NCI-H446 (cell line): ENCODE results near the gene CDC42EP4.
"Not testable (repeated sequence)": the region's sequence is repeated elsewhere in the genome, so short reads cannot be mapped to it uniquely, and the experiment has no call there.

Experiments used
- DNase-seq, 2 experiments: peaks; one replicate each; lab custom pipeline; 2025; lab: John Stamatoyannopoulos, UW

Gene CDC42EP4

DNA sequence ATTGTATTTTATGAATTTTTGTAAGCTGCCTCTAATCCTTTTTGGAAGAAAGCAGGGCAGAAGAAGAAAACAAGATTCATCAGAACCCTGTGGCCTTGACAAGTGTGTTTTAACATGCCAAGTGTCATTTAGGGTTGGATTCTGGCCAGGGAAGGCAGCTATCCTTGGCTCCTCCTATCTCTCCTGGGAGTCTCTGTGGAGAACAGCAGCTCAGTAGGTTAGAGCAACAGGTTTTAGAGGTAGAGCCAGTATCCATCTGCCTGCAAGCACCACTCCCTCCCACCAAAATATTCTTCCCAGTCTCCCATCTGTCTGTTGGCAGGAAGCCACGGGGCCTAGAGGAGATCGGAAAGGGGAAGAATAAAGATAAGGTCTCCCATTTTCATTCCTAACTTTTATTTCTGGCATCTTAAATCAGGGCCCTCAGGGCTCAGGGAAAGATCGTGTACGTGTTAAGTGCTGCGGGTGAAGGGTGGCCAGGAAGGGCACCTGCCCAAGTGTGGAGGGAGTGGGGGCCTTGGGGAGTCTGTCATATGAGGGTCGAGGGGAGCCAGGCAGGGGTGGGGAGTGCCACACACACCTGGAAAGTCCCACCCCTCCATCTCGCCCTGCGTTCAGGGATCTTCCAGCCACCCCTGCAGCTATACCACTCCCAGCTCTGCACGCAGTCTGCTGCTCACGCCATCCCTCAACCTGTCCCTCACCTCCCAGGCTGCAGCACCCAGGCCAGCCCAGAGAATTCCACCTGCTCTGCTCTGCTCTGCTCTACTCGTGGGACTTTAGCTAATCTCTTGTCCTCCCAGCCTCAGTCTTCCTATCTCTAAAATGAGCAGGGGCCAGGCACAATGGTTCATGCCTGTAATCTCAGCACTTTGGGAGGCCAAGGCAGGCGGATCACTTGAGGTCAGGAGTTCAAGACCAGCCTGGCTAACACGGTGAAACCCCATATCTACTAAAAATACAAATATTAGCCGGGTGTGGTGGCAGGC lies 33.0 kb downstream of the CDC42EP4 start:
- peak; percentile 78 to 92 for DNase-seq

DNA sequence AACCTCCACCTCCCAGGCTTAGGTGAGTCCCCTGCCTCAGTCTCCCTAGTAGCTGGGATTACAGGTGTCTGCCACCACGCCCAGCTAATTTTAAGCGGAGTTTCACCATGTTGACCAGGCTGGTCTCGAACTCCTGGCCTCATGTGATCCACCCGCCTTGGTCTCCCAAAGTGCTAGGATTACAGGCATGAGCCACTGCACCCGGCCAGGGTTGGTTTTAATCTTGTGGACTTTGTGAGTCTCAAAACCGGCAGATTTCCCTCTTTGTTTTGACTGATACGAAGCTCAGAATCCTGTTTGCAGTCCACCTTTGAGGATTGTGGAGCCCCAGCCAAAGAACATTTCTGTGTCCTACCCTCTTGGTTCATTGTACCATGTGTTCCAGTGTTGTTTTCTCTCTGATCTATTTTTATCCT lies 33.7 kb downstream of the CDC42EP4 start:
- DNase-seq, result no peak

DNA sequence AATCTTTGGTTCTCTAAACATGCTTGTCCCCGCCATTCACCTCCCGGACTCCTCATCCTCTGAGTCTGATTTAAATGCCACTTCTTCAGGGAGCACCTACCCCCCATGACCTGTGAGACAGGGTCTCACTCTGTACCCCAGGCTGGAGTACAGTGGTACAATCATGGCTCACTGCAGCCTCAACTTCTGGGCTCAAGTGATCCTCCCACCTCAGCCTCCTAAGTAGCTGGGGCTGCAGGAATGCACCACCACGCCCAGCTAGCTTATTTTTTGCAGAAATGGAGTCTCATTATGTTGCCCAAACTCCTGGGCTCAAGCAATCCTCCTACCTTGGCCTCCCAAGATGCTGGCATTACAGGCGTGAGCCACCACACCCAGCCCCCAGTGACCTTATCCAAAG lies 37.3 kb downstream of the CDC42EP4 start:
- DNase-seq, result no peak

DNA sequence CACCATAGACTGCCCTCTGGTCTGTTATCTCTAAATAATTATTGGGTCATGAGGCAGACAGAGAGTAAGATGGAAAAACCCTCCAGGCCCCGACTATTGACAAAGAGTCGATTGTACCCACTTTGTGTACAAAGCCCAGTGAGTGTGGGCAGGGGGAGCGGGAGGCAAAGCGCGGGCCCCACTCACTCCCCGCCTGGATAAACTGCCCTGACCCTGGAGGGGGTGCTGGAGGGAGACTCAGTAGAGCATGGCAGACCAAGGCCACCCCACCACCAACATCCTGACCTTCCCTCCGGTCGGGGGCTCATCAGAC lies 38.9 kb downstream of the CDC42EP4 start:
- no peak for DNase-seq

DNA sequence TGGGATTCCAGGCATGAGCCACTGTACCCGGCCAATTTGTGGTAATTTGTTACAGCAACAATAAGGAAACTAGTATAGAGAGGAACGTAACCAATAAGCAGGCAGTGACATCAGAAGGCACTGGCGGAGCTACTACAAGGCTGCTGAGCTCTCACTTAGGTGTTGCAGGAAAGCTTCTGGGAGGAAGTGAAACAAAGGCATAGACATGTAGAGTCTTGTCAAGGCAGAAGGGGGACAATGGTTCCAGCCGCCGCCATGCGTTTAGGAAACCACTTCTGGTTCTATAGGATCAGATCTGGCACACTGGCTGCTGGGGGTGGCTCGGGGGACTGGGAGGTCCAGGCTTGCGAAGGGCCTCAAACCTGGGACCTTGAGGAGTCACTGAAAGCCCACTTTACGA lies 40.7 kb downstream of the CDC42EP4 start:
- DNase-seq, result no peak

DNA sequence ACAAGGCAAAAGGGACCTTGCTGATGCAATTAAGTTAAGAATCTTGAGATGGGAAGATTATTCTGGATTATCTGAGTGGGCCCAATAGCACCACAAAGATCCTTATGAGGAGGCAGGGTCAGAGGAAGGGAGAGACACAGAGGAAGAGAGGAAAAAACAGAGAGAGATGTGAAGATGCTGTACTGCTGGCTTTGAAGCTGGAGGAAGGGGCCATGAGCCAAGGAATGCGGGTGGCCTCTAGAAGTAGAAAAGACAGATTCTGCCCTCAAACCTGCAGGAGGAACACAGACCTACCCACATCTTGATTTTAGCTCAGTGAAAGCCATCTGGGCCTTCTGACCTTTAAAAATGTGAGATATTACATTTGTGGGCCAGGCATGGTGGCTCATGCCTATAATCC lies 42.0 kb downstream of the CDC42EP4 start:
- DNase-seq, result no peak

DNA sequence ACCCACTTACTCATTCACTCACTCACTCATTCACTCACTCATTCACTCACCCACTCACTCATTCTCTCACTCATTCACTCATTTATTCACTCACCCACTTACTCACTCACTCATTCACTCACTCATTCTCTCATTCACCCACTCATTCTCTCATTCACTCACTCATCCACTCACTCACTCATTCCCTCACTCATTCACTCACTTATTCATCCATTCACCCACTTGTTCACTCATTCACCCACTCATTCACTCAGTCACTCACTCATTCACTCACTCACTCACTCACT lies 42.5 kb downstream of the CDC42EP4 start:
- DNase-seq, result no peak

DNA sequence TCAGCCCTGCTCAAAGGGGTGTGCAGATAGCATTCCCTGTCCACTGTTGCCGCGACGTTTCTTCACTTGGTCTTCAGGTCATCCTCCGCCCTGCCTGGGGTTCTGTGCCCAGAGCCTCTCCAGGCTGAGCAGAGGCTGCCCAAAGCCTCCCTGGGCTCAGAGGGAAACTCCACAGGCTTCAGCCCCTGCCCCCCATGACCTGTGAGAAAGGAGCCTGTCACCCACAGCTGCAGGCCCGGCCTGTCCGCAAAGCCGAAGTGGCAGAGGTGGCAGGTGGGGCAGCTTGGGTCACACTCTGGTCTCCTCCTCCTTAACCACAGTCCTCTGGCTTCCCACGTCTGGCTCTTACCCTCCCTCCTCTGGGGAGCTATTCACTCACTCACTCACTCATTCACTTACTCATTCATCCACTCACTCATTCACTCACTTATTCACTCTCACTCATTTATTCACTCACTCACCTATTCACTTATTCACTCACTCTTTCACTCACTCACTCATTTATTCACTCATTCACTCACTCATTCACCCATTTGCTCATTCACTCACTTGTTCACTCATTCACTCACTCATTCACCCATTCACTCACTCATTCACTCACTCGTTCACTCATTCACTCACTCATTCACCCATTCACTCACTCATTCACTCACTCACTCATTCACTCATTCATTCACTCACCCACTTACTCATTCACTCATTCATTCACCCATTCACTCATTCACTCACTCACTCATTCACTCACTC lies 43.0 kb downstream of the CDC42EP4 start:
- DNase-seq, result no peak

DNA sequence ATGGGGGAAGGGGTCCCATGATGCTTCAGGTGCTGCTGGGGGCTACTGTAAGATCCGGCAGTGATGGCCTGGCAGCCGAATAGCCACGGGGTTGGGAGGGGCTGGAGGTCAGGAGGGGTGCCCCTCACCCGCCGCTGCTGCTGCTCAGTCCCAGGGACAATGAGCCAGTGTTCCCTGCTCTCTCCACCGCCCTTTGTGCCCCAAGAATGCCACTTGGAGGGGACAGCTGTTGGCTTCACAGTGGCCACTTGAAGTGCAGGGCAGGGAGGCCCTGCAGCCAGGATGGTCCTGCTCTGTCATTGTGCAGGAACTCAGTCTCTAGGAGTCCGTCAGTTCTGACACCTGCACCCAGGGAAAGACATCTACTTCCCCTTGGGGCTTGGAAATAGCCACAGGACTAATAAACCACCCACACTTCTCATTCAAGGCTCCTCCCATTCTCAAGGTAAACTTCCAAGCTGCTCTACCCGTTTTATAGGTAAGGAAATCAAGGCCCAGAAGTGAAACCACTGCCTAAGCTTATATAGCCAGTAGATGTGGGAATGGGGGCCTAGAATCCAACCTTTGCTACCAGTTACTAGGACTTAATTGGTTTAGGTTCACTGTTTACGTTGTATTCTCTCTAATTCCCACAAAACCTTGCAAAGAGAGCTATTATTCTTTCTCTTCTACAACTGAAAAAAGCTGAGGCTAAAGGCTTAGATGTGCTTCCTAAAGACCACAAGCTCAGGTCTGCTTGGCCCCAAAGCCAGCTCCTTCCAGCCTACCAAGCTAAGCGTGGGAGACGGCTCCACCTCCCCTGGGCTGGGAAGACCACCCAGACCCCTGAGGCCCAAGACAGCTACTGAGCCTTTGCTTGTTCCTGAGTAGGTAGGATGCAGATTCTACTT lies 43.9 kb downstream of the CDC42EP4 start:
- DNase-seq, result no peak

DNA sequence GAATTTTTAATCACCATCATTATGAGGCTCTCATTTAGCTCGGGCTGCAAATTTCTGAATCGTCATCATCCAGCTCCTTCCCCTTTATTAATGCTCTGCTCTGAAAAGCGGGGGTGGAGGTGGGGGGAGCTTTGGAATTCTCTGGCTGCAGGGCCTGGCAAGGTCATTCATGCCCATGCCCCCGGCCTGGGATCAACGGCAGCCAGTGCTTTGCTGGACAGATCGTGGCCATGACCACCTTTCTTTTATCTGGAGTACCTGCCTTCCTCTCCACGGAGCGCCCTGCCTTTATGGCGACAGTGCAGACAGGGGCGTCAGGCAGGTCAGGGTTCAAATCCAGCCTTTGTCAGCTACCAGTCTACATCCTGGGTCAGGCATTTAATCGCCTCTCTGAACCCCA lies 45.0 kb downstream of the CDC42EP4 start:
- DNase-seq, result no peak

DNA sequence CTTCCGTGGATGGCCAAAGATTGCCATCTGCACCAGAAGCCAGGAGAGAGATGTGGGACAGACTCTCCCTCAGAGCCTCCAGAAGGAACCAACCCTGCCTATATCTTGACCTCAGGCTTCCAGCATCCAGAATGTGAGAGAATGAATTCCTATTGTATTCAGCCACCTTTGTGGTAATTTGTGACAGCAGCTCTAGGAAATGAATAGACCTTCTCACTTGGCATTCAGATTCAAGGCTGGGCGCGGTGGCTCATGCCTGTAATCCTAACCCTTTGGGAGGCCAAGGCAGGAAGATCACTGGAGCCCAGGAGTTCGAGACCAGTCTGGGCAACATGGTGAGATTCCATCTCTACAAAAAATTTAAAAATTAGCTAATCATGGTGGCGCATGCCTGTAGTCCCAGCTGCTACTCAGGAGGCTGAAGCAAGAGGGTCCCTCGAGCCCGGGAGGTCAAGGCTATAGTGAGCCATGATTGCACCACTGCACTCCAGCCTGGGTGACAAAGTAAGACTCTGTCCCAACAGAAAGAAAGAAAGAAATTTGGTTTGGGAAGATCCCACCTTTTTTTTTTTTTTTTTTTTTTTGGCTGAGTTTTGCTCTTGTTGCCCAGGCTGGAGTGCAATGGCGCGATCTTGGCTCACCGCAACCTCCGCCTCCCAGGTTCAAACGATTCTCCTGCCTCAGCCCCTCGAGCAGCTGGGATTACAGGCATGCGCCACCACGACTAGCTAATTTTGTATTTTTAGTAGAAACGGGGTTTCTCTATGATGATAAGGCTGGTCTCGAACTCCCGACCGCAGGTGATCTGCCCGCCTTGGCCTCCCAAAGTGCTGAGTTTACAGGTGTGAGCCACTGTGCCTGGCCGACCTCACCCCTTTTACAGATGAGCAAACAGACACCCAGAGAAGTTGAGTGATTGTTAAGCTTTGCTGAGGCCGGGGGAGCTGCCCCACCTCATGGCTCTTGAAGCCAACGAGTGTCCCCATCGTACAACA lies 45.9 kb downstream of the CDC42EP4 start:
- no peak for DNase-seq

DNA sequence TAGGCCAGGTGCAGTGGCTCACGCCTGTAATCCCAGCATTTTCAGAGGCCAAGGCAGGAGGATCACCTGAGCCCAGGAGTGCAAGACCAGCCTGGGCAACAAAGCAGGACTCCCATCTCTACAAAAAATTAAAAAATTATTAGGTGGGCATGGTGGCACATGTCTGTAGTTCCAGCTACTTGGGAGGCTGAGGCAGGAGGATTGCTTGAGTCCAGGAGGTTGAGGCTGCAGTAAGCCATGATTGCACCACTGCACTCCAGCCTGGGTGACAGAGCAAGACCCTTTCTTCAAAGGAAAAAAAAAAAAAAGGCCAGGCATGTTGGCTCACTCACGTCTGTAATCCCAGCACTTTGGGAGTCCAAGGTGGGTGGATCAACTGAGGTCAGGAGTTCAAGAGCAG lies 47.4 kb downstream of the CDC42EP4 start:
- DNase-seq, result not testable (repeated sequence)

DNA sequence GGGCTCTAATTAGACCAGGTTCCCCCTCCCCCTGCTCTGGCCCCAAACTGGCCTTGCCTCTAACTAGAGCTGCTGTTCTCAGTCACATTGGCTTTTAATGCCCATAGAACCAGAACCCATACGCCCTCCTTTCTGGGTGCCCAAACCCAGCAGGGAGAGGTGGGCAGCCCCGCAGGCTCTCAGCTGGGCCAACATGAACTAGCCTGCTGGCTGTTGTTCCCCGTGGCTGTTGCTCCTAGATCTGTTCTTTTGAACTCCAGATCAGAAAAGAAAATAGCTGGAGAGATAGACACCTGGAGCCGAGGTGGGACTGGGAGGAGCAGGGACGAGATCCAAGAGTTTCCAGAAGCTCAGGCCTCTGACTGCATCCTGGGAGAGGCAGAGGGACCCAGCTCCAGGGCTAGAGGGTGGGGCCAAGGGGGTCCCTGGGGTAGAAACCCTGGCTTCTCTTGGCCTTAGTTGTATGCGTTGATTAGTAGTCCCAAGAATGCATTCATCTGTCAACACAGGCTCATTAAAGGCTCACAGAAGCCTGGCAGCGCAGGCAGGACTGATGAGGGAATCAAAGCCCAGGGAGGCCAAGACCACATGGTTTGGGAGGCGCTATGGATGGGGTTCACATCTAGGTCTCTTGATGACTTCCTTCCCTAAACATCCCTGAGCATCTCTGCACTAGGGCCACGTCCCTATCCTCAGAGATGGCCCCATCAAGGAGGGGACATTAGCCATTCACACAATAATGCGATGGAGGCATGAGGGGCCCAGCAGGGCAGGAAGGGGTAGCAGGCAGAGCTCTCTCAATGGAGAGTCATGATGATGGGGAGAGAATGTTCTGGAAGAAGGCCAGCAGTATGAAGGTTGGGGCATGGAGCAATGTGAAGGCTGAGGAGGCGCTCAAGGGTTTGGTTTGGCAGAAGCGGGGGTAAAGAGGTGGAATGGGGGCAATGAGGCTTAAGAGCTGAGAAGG lies 48.8 kb downstream of the CDC42EP4 start:
- peak; percentile 23 to 75 for DNase-seq

DNA sequence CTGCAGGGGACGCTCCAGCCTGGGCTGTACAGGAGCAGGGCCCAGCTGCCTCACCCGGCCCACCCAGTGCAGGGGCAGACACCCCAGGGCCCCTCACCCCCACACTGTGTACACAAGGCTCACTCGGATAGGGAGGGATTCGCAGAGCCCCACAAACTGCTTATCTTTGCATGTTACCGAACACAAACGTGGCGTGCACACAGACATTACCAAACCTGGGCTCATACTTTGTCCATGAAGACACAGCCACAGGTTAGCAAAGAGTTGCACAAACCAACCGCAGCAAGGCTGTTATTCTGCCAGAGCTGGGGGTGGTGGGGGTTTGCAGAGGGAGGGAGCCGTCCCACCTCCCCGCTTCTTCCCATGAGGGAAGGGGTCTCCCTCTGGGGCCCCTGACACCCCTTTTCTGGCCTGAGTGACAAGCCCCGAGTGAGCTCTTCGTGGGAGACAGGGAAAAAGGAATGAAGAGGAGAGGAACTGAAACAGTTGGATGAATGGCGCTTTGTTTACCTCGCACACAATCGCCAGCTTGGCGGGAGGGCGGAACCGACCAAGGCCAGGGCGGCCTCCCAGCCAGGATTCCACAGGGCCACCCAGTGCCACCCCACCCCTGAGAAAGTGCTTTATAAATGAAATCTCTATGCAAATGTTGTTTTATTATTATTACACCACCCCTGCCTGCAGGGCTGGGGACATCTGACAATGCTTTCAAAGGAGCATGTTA lies 49.7 kb downstream of the CDC42EP4 start:
- DNase-seq, result no peak

DNA sequence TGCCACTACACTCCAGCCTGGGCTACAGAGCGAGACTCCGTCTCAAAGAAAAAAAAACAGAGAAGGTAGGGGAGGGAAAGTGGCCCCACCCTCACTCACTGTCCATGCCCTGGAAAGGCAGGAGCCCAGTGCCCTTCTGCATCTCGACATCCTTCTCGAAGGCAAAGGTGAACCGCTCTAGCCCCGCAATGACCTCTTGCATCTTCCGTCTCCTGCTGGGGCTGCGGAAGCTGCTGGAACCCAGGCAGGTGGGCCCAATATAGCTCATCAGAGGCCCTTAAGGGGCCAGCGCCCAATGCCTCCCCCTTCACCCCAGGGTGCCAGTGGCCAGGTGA lies 50.2 kb downstream of the CDC42EP4 start, which contains the start of gene CPSF4L:
Gene CPSF4L (minus strand): TSS at position 264 of the 335 bp plus-strand sequence. CDS start 62 bp downstream, at position 202.
- DNase-seq, result no peak

DNA sequence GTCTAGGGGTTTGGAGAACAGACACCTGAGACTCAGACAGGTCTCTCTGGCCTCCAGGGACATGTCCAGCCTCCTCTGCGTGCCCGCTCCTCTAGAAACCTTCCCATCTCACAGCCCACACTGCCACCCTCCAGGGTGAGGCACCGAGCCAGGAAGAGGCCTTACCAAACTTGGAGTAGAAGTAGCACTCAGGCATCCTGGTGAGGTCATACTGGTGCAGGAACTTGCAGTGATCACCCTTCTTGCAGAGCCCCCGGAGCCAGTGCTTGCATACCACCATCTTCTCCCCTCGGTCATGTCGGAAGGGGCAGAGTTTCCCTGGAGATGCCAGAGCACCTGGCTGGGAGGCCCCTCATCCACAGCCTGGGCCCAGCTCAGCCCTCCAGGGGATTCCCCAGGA lies 54.3 kb downstream of the CDC42EP4 start:
- DNase-seq, result no peak

DNA sequence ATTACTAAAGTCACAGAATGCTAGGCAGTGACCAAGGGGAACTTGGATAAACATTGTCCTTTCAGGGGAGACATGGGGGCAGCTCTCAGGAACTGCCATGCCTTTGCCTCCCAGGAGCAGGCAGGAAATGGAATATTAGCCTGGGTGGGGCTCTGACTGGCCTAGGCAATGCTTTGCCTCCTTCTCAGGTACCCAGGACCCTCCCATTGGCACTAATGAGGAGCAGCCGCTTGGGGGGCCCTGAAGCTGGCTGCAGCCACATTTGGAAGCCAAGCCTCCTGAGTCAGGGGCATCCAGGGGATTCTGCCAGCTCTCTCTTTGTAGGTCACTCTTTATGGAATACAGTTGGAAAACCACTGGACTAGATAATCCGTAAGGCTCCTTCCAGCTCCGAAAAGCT lies 55.6 kb downstream of the CDC42EP4 start:
- no peak for DNase-seq

DNA sequence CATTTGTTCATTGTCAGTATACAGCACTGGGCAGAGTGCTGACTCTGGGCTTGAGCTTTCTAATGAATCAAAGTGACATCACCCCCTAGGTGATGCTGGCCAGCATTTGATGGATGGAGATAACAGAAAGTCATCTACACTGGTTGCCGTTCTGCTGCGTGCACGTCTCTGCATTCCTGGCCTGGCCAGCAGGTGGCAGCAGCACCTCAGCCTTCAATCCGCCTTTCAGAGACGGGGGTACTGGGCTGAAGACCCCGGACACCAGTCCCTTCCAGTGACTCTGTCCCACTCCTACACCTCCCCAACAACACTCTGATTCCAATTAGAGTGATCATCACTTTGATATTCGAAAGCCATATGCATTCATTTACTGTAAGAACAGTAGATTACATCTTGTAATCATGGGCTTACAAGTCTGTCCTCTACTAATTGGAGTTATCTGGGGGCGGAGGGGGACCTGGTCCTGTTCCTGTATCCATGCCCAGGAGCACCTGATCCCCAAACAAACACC lies 56.1 kb downstream of the CDC42EP4 start:
- DNase-seq, result peak; percentile 8 to 22

DNA sequence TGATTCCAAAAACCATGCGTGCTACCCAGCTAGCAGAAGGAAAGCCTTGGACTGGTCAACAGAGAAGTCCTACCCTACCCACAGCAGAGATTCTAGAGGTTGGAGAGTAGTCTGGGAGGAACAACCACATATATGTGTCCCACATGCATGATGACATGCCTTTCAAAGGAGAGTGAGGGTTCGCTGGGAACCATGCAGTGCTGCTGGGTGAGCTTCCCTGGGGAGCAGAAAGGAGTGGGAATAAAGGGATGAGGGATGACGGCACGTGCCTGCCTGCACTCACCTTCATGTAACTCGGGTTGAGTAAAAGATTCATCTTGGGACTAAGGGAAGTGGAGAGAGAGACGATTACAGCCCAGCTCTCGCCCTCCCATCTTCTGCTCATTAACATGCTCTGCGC lies 59.9 kb downstream of the CDC42EP4 start:
- DNase-seq, result no peak
